HG02852 (cell line): ENCODE data around the gene IQCE.
"Not testable (repeated sequence)": the region's sequence is repeated elsewhere in the genome, so short reads cannot be mapped to it uniquely, and the experiment has no call there.

Source experiments
- ATAC-seq: cut with Tn5 transposase; IDR thresholded peaks from one replicate; pipeline ENCODE4 v1.9.1; 2021; ENCODE audit warnings: mild to moderate bottlenecking, moderate library complexity; ENCODE audit not compliant: unreplicated experiment

IQCE gene

GRCh38 chr7:2551418-2551817 lies 7.4 kb upstream of the IQCE start:
- no peak for ATAC-seq

- no peak for ATAC-seq
These were observed 5.7 kb upstream of the IQCE start for GRCh38 chr7:2553108-2553507.

GRCh38 chr7:2553831-2554581 lies 4.8 kb upstream of the IQCE start:
- ATAC-seq = no peak

GRCh38 chr7:2554661-2555111 lies 4.1 kb upstream of the IQCE start:
- ATAC-seq = no peak

DNA sequence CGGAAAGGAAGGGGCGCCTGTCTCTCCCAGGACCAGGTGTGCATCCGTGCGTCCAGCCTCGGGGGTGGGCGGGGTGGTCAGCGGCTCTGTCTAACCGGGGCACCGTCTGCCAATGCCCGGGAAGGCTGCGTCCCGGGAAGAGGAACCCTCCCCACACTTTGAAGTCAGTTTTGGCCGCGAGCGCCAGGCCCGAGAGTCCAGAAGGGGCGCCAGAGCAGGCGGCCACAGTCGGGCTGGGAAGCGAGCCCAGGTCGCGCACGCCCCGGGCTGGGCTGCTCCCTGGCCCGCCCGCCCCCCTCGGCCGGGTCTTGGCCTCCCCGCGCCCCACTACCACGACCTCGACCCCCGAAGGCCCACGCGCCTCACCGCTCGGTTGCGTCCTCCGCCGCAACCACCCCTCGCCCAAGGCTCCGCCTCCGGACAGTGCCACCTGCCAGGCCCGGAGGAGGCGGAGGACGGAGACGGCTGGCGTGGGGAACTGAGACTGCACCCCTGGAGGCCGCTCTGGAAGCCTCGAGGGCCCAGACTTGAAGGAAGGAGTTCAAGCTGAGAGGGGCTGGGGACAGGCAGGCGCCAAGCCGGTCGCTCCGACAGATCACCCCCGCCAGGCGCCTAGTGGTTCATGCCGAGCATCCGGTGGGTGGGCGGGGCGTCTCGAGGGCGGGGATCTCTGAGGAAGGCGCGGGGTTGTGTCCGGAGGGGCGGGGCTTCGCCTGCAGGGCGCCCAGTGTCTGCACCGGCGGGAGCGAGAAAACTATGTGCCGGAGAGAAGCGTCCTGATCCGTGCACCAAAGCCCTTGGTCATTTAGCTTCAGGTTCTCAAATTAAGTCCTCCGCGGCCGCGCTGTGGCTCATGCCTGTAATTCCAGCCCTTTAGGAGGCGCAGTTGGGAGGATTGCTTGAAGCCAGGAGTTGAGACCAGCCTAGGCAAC lies 3.4 kb upstream of the IQCE start, which contains the start of gene BRAT1:
TSS of gene BRAT1 (minus strand) at position 404 of the 932 bp plus-strand sequence. CDS start 1,093 bp downstream, outside the sequence.
- ATAC-seq = peak; percentile 74

DNA sequence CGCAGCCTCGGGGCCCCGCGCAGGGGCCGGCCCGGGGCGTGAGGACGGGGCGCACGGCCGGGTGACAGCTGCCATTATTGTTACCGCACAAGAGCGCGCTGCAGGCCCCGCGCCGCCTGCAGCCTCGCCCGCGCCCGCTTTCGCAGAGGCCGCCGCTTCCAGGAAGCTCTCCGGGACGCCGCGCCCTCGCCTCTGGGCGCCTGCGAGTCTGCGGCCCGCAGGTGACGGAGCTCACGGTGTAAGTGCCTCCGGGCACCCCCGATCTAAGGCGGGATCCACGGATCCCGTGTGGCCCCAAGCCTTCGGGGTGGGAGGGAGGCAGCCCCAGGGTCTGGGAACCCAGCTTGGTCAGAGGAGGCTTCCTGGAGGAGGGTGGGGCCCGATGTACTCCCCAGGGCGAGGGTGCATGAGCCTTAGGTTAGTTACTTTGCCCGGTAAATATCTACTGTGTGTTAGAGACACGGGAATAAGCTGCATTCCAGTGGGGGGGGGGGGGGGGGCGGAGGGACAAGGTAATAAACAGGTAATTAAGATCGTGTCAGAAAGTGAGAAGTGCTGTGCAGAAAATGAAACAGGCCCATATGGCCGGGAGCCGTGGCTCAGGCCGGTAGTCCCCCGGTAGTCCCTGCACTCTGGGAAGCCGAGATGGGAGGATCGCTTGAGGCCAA lies 638 bp downstream of the IQCE start:
- peak; percentile 13 for ATAC-seq

DNA sequence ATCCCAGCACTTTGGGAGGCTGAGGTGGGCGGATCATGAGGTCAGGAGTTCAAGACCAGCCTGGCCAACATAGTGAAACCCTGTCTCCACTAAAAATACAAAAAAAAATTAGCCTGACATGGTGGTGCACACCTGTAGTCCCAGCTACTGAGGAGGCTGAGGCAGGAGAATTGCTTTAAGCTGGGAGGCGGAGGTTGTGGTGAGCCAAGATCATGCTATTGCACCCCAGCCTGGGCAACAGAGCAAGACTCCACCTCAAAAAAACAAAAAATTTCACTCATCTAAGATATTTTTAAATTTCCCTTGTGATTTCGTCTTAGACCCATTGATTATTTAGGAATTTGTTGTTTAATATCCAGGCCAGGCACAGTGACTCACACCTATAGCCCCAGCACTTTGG lies 5.2 kb downstream of the IQCE start:
- not testable (repeated sequence) for ATAC-seq

- ATAC-seq = no peak
These were observed 6.3 kb downstream of the IQCE start for GRCh38 chr7:2564970-2565540.

DNA sequence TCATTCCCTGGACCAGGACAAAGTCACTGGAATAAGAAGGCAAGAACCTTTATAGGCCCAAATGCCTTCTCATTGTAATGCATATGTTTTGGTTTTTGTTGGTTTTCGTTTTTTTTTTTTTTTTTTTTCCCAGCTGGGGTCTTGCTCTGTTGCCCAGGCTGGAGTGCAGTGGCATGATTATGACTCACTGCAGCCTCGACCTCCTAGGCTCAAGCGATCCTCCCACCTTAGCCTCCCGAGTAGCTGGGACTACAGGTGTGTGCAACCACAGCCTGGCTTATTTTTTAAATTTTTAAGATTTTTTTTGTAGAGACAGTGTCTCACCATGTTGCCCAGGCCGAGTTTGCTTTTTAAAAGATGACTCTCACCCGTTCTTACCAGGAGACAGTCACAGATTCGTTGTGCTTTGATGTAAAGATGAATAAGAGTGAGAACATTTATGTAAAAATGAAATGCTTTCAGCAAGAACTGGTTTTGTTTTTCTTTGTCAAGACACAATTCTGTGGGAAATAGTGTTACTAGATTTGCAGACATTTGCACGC lies 7.6 kb downstream of the IQCE start:
- peak; percentile 46 for ATAC-seq

- ATAC-seq = peak; percentile 87
These were observed 8.3 kb downstream of the IQCE start for GRCh38 chr7:2566890-2567678.

DNA sequence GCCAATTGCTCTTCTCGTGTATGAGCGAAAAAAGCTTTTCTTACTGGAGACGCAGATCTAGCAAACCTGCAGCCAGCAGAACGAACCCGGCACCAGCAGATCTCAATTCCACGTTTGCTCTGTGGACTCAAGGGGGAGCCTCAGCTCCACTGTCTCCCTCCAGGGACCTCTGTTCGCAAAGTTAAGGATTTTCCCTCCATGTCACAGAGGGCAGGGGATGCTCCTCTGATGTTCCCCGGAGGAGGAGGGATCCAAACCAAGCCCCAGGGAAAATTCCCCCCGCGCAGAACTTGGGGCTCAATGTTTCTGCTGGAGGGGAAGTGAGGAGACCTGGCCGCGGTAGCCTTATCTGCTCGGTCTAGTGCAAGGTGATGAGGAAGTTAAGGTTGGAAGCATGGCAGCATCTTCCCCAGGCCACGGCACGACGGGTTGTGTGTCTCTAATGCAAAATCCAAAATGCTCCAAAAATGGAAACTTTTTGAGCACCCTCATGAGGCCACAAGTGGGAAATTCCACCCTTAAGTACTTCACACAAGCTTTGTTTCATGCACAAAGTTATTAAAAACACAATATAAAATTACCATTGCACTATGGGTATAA lies 9.0 kb downstream of the IQCE start:
- no peak for ATAC-seq

DNA sequence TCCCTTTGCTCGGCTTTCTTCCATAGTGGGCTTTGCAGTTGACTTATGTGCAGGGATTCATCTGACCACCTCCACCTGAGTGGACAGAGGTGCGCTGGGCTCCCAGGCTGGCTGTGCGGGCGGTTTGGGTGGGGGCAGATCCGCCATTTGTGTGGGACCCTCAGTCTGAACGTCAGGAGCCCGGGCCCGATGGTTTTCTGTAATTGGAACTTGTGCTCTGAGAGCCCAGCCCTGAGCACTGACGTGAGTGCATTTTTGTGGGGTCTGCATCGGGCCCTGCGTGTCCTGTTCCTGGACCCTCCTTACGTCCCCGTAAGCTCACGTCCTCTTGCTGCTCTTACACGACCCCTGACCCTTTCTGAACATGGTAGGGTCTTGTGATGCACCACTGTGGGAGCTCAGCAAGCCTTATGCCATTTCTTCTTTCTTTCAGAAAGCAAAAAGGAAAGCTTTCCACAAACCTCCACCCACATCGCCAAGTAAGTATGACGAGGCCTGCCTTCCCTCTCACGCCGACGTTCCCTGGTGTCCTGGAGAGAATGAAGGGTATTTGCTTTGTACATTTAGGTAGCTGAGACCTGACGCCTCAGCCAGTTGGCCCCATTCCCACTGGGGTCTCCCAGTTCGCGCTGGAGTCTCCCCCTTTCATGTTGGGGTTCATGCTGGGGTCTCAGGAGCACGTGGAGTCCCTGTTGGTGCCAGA lies 9.9 kb downstream of the IQCE start:
- ATAC-seq = no peak

DNA sequence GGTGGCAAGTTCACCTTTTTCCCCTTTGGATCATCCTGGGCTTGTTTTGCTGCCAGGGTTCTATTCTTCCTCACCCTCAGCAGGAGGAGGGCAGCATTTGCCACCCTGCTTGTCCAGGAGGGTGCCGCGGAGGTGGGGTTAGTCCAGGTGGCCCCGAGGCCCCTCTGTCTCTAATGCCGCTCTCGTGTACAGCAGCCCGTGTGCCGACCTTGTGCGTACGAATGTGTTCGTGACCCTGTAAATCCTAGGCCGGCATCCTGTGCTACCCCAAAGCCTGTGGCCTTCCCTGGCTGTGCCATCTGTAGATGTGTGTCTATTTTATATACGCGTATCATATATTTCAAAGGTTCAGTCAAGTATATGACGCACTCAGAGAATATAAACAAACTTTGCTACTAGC lies 10.6 kb downstream of the IQCE start:
- no peak for ATAC-seq

DNA sequence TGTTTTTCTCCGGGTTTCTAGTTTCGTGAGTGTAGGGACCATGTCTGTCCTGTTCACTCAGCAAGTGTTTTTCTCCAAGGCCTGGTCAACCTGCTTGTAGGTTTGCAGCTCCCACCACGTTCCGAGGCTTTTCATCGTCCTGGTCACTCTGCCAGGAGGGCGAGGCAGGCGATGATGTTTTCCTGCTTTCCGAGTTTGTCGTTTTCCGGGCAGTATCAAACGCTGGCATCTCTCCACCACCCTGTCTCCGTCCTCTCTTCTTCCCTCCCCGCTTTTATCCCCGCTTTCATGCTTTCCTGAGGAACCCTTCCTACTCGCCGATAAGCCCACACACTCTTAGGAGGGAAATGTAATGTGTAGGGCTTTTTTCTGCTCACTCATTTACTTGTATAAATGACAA lies 11.2 kb downstream of the IQCE start:
- no peak for ATAC-seq

DNA sequence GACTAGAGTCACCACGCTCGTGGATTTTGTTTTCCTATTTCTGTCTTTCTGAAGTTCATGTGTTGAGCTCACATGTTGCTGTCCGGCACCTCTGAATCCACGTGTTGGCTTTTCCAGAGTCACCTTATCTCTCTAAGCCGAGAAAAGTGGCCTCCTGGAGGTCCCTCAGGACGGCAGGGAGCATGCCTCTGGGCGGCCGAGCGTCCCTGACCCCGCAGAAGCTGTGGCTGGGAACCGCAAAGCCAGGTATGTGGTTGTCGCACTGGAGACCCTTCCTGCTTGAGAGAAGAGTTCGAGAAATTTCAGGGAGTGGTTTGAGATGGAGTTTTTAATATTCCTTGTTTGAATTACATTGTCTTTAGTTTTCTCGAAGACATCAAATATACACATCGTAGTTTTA lies 12.6 kb downstream of the IQCE start:
- ATAC-seq = no peak

GRCh38 chr7:2572101-2572842 lies 13.5 kb downstream of the IQCE start:
- ATAC-seq = no peak

DNA sequence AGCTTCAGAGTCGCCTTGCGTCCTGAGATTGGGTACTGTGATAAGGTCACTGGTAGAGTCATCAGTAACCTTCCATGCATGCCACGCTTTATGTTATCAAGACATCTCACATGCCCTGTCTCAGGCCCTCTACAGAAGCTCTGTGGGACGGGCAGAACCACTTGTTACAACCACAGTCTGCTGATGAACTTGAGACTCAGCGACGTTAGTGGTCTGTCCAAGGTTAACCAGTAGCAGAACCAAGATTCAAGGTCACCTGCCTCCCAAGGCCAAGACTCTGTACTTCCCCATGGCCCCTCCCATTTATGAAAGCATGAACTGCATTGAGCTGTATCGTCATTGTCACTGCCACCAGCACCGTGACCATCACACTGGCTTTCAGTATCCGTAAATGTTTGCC lies 15.0 kb downstream of the IQCE start:
- no peak for ATAC-seq

- ATAC-seq = no peak
These were observed 16.4 kb downstream of the IQCE start for GRCh38 chr7:2575046-2575732.
